ENCODE measurements around the gene STAG3. TPM values are rescaled to one million over a fixed set of nuclear protein-coding genes. Genes with fewer than 3 reads are reported as not detected.

STAG3 gene
- total and polyA plus RNA-seq, 2 donors (not counting 3 experiments of a cell fraction or from before 2014, with no cell fraction given) = 0.29 to 1.4 TPM

DNA sequence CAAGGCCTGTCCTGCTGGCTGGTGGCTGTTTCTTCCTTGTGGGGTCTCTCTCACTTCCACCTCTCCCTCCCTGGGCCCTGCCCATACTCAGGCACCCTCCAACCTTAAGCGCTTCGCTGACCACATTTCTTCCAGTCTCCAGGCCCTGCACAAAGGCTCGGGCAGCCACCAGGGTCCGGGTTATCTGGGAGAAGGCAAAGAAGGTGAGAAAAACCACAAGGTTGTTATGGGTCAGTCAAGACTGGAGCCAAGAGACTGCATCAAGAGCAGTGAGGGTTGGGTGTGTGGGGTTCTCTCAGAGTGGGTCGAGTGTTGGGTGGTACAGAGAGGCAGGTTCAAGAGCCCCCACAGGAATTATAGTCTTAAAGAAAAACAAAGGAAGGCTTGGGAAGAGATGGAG lies 3.1 kb upstream of the STAG3 start:
- no peaks in the 10 kb centered on the region for H3K9me1 ChIP-seq (replicated peaks; ENCODE audit: control insufficient read depth, extremely low read depth, insufficient read depth, low read length)
- peaks cover 0 to 3% of the 10 kb centered on the region in 2 experiments for H3K36me3 ChIP-seq (ENCODE audit: control insufficient read depth in 2 of 2, extremely low read depth in 1 of 2, insufficient read depth in 2 of 2, low read length in 2 of 2)
- ChIA-PET CTCF (no interaction called here), POLR2A (no interaction called here)
- H3K4me3 ChIP-seq (replicated peaks in 1 of 3; ENCODE audit: insufficient read depth in 1 of 3, low read depth in 1 of 3, low read length in 3 of 3) = no peak overlapping the region
- H3K4me2 ChIP-seq (ENCODE audit: insufficient read depth, low read length) = no peak overlapping the region
- FAIRE-seq (no peak), DNase-seq (ENCODE audit: low read depth, low spot score) (no peak)
- dilution Hi-C loops (cut with MboI; ENCODE audit: extremely low pct_ligation_motif_present, low sequenced_read_pairs) = no loop called here
- no peaks in the 10 kb centered on the region for H3K9me3 ChIP-seq (replicated peaks; ENCODE audit: control insufficient read depth, insufficient read depth, low read length)
- TF ChIP-seq CTCF (IDR thresholded peaks at IDR 0.05; ENCODE audit: extremely low read depth in 1 of 2, insufficient read depth in 1 of 2, low read depth in 1 of 2, low read length in 2 of 2) = no peak
- TF ChIP-seq, protein P1, sequence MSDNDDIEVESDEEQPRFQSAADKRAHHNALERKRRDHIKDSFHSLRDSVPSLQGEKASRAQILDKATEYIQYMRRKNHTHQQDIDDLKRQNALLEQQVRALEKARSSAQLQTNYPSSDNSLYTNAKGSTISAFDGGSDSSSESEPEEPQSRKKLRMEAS (IDR thresholded peaks at IDR 0.05; ENCODE audit: insufficient read depth, insufficient read length) = no peak
- no peaks in the 10 kb centered on the region for H4K20me1 ChIP-seq (replicated peaks; ENCODE audit: control insufficient read depth, extremely low read depth, insufficient read depth, low read length)
- H3K9ac ChIP-seq (replicated peaks; ENCODE audit: extremely low read depth, insufficient read depth, low read length) = no peak overlapping the region
- H3K27ac ChIP-seq (ENCODE audit: insufficient read depth, low read depth, low read length) = no peak overlapping the region
- peaks cover 4% of the 10 kb centered on the region for H3K79me2 ChIP-seq (ENCODE audit: control insufficient read depth, insufficient read depth, low read length)
- H3K27me3 ChIP-seq (ENCODE audit: control insufficient read depth in 2 of 2, insufficient read depth in 2 of 2, low read length in 2 of 2) = no peaks in the 10 kb centered on the region
- H3K4me1 ChIP-seq (ENCODE audit: control insufficient read depth, extremely low read depth, insufficient read depth, low read length) = peaks cover 5% of the 10 kb centered on the region
- no TSS peak for BruUV-seq (replicated peaks)
- no peak overlapping the region for H2AFZ ChIP-seq (ENCODE audit: low read depth, low read length)
- intact Hi-C loops (cut with micrococcal nuclease) = no loop called here

DNA sequence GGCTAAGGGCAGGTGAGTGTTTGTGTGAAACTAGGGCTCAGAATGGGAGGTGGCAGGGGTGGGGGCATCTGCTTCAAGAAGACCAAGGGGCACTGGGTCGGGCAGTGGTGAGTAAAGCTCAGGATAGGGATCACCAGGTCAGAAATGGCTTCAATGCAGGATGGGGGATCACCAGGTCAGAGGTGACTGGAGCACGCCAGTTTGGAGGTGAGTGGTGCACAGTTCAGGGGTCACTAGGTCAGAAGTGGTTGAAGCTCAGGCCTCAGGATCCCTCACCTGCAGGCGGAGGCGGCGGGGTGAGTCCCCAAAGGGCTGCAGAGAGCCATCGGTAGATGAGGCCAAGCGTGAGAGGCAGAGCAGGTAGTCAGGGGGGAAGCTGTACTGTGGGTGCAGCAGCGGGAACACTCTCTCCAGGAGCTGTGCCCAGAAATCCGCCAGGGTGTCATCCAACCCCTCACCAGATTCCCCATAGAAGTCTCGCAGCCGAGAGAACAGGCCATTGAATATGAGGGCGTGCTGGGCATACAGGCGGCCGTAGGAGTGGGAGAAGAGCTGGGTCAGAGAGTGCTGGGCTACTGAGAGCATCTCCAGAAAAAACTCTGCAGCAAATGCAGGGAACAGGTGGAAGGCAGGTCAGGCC lies 2.3 kb upstream of the STAG3 start:
- Histone ChIP-seq H3K9me3 (replicated peaks; ENCODE audit: control insufficient read depth, insufficient read depth, low read length) (no peaks in the 10 kb centered on the region), H3K9ac (replicated peaks; ENCODE audit: extremely low read depth, insufficient read depth, low read length) (no peak overlapping the region), H3K27ac (ENCODE audit: insufficient read depth, low read depth, low read length) (no peak overlapping the region), H4K20me1 (replicated peaks; ENCODE audit: control insufficient read depth, extremely low read depth, insufficient read depth, low read length) (no peaks in the 10 kb centered on the region), H3K9me1 (replicated peaks; ENCODE audit: control insufficient read depth, extremely low read depth, insufficient read depth, low read length) (no peaks in the 10 kb centered on the region), H3K4me2 (ENCODE audit: insufficient read depth, low read length) (no peak overlapping the region), H3K4me3 (replicated peaks in 1 of 3; ENCODE audit: insufficient read depth in 1 of 3, low read depth in 1 of 3, low read length in 3 of 3) (no peak overlapping the region), H3K27me3 (ENCODE audit: control insufficient read depth in 2 of 2, insufficient read depth in 2 of 2, low read length in 2 of 2) (peaks cover under 1 to 1% of the 10 kb centered on the region in 2 experiments), H3K4me1 (ENCODE audit: control insufficient read depth, extremely low read depth, insufficient read depth, low read length) (peaks cover 5% of the 10 kb centered on the region), H2AFZ (ENCODE audit: low read depth, low read length) (no peak overlapping the region), H3K36me3 (ENCODE audit: control insufficient read depth in 2 of 2, extremely low read depth in 1 of 2, insufficient read depth in 2 of 2, low read length in 2 of 2) (peaks cover 0 to 3% of the 10 kb centered on the region in 2 experiments), H3K79me2 (ENCODE audit: control insufficient read depth, insufficient read depth, low read length) (peaks cover 4% of the 10 kb centered on the region)
- dilution Hi-C loops (cut with MboI; ENCODE audit: extremely low pct_ligation_motif_present, low sequenced_read_pairs) (no loop called here), intact Hi-C loops (cut with micrococcal nuclease) (no loop called here)
- ChIA-PET POLR2A (no interaction called here), CTCF (no interaction called here)
- TF ChIP-seq POLR2AphosphoS5 (IDR thresholded peaks at IDR 0.05; ENCODE audit: insufficient read depth, low read depth, low read length) = no peak
- no peak for TF ChIP-seq POLR2A (IDR thresholded peaks at IDR 0.05; ENCODE audit: low read depth, low read length)
- no peak for TF ChIP-seq EZH2 (IDR thresholded peaks at IDR 0.05; ENCODE audit: borderline replicate concordance, low read depth, low read length, severe bottlenecking)
- TF ChIP-seq, protein P1 (IDR thresholded peaks at IDR 0.05; ENCODE audit: insufficient read depth, insufficient read length) = no peak
- TF ChIP-seq FOS (IDR thresholded peaks at IDR 0.05; ENCODE audit: borderline replicate concordance, insufficient read depth, low read length) = no peak
- no peak for TF ChIP-seq MYC (IDR thresholded peaks at IDR 0.05; ENCODE audit: low read depth, low read length)
- TF ChIP-seq GATA2 (IDR thresholded peaks at IDR 0.05; ENCODE audit: insufficient read depth, insufficient read length, low read depth, low read length) = no peak
- no peak for TF ChIP-seq CTCF (IDR thresholded peaks at IDR 0.05; ENCODE audit: extremely low read depth in 1 of 2, insufficient read depth in 1 of 2, low read depth in 1 of 2, low read length in 2 of 2)
- no peak for FAIRE-seq
- BruUV-seq (replicated peaks) = no TSS peak
- DNase-seq (ENCODE audit: low read depth, low spot score) = no peak

Measured in endothelial cell of umbilical vein (primary cell).